COLO668 (cell line): ENCODE data around the gene RDH8.
A peak's percentile ranks its signal among the peaks of the same experiment; 100 is the strongest.

ENCODE experiments used
- DNase-seq: peaks from one replicate; lab custom pipeline; 2025; ENCODE audit not compliant: unreplicated experiment; lab: John Stamatoyannopoulos, UW

Gene RDH8

DNA sequence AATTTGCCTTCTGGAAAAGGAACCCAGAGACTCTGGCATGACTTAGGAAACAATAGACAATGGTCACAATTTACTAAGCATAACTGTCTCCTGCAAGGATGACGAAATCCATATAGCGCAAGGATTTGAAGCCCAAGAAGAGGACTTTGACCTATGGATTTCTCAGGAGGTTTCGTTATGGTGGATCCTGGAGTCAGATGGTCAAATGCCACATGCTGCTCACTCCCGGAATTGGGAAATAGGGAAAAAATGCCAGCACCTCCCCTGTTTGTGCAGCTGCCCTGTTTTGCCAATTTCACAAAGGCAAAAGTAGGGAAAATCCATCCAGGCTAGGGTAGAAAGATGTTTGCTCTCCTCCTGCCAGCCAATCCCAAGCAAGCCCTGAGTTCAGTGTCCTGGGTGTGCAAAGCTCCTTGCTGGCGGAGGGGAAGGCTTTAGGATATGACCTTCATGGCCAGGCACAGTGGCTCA lies 23.4 kb downstream of the RDH8 start:
- DNase-seq: no peak

DNA sequence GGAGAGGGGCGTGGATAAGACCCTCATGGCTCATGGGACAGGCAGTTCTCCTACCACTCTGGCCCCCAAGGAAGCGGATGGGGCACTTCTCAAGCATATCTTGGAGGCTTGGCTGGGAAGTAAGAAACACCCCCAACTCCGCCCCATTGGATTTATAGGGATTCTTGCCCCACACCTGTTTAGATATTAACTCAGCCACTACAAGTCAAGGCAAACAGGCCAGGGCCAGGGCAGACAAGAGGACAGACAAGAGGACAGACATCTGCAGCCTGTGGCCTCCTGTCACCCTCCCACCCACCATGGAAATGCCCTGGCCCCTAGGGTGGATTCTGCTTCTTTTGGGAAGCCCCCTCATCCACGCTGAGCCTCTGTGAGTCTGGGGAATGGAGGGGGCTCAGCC lies 24.1 kb downstream of the RDH8 start:
- no peak for DNase-seq

GRCh38 chr19:10037809-10038208 lies 24.5 kb downstream of the RDH8 start:
- DNase-seq: peak; percentile 14

DNA sequence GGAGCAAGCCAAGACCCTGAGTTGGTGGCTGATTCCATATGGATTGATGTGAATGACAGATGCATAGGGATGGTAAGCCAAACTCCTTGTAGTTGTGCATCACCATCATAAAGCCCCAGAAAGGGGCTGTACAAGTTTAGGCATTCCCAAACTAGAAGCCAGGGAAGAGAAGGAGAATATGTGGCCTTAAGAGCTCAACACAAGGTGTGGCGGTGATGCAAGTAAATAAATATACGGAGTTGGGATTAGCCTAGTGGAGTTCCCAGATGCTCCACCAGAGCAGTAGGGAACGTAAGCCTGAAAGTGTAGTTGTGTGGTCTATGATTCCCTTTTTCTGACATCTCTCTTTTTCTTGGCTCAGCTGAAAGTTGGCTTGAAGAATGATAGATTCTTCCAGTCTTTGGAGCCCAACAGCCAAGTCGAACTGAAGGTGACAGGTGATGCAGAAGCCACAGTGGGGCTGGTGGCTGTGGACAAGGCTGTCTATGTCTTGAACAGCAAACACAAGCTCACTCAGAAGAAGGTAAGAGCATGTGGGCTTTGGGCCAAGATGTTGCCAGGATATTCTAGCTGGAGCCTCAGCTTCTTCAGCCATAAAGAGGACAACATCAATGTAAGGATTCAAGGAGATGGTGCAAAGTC lies 30.1 kb downstream of the RDH8 start:
- DNase-seq: no peak

DNA sequence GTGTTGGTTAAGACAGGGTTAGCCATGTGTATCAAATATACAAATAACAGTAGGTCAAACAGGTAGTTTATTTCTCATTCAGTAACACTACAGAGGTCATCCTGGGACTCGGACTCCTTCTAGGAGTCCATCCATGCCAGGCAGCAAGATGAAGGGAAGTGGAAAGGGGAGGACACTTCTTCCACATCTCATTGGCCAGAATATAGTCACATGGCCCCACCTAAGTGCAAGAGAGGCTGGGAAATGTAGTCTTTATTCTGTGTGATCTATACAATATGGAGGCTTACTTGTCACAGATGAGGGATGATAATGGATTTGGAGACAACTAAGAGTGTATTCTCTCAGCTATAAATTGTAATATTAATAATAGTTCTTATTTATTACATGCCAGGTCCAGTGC lies 31.1 kb downstream of the RDH8 start:
- DNase-seq: no peak

DNA sequence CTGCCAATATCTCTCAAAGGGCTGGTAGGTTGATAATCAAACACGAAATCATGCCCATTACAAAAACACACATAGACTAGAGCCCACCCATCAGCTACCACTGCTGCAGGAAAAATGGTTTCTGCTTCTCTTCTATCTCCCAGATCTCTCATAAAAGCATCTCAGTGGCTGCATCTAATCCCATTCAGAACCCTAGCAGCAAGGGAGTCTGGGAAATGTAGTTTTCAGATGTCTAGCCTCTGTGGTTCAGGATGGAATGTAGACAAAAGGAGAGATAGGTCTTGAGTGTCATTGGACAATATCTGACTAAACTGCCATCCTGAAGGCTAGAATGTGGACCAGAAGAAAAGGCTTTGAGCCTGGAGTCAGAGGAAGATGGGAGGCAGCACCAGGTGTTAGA lies 32.1 kb downstream of the RDH8 start:
- no peak for DNase-seq

DNA sequence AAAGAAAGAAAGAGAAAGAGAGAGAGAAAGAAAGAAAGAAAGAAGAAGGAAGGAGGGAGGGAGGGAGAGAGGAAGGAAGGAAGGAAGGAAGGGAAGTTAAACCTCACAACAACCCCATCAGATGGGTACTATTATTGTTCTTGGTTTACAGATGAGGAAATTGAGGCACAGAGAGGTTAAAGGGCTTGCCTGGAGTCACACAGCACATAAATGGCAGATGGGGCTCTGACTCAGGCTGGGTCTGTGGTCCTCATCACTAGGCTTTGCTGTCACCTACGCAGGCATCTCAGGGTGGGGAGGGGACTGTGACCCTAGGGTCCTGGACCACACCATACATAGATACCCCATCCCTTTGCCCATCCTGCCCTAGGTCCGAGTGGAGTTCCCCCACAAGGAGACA lies 36.3 kb downstream of the RDH8 start:
- no peak for DNase-seq

GRCh38 chr19:10052602-10053360 lies 39.5 kb downstream of the RDH8 start:
- DNase-seq: no peak

GRCh38 chr19:10061717-10062310 lies 48.5 kb downstream of the RDH8 start:
- no peak for DNase-seq

DNA sequence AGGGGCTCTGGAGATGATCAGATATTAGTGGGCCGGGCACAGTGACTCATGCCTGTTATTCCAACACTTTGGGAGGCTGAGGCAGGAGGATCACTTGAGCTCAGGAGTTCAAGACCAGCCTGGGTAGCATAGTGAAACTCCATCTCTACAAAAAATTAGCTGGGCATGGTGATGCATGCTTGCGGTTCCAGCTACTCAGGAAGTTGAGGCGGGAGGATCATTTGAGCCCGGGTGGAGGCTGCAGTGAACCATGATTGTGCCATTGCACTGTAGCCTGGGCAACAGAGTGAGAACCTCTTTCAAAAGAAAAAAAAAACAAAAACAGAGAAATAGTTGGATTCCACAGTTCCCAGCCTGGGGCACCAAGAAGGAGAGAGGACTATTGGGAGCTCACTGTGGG lies 54.9 kb downstream of the RDH8 start:
- DNase-seq: no peak

DNA sequence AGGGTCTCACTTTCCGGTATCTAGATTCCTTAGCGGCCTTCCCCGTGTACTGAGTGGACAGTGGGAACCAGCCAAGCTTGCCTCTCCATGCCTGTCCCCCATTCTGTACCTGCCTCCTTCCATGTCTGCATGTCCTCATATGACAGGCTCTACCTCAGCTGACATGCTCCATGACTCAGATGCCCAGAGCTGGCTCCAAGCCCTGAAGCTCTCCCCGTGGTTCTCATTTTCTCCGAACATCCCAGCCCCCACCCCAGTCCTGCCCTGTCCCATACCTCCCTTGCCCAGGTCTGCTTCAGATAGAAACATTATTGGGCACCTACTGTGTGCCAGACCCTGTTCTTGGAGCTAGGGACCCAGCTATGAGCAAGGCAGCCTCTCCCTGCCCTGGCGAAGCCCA lies 55.8 kb downstream of the RDH8 start:
- DNase-seq: no peak

- DNase-seq: no peak
These were observed 57.6 kb downstream of the RDH8 start for GRCh38 chr19:10070730-10071446.
